DOHH2 (cell line): ENCODE results near the gene GTF3A.

Experiments used
- CTCF ChIP-seq: fragments of 200-600 bp; sonication (generic); IDR thresholded peaks from one replicate; pipeline ENCODE4 v1.5.1; 2014; ENCODE audit warnings: antibody characterized with exemption, mild to moderate bottlenecking, low read depth, low read length; ENCODE audit not compliant: poor library complexity, severe bottlenecking
- EZH2phosphoT487 ChIP-seq: fragments of 200-600 bp; sonication (generic); IDR thresholded peaks from 2 replicates; pipeline ENCODE4 v1.6.1; 2017; ENCODE audit warnings: borderline replicate concordance, mild to moderate bottlenecking, antibody characterized with exemption, low read length, moderate library complexity, mixed read lengths

DNA sequence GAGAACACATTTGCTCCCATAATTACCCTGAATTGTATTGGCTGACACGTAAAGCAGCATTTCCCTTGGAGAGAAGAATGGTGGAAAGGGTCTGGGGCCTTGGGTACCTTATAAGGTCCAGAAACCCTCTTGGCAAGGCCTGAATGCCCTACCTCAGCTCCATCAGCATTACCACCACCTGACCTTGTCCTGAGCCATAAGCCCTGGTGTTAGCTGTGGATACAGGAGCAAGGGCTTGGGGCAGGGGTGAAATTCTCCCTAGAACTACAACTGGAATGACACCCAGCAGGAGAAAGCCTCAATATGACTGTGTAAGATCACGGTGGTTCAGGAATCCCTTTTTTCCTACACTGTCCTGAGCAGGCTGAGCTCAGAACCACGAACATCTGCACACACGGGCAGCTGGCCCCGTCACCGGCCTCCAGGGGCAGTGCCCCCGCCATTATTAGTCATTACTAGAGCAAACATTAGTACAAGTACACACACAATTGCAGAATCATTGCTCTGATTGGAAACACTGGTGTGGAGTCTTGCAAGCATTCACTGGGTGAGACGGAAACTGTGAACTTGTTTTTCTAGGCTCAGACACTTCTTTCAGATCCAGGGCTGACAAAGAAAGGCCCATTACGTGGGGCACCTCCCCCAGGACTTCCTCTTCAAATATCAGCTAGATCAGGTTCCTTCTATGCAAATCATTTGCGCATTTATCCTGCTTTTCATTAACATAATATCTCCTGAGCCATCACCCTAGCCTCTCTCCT is 52.7 kb downstream of the GTF3A start:
- no peak for TF ChIP-seq CTCF
- TF ChIP-seq EZH2phosphoT487, result no peak
